K562 (cell line): Measurements from ENCODE around the gene NCAPD2. TPM values are rescaled to one million over a fixed set of nuclear protein-coding genes. Genes with fewer than 3 reads are reported as not detected.

Experiments used
- ADNP ChIP-seq: fragments of 200-800 bp; sonication (Bioruptor generic); IDR thresholded peaks from 2 replicates; pipeline ENCODE4 v1.6.1; 2016; ENCODE audit warnings: missing genetic modification characterization, missing compliant biosample characterization
- CREM ChIP-seq: IDR thresholded peaks from 2 replicates; pipeline ENCODE4 v1.6.1; 2014; ENCODE audit warnings: antibody characterized with exemption, low read depth
- CTCFL ChIP-seq: IDR thresholded peaks from 2 replicates; pipeline ENCODE4 v1.6.1; 2011; ENCODE audit warnings: borderline replicate concordance, low read depth, mild to moderate bottlenecking, moderate library complexity, low read length; ENCODE audit not compliant: insufficient read depth, poor library complexity, severe bottlenecking
- FOXK2 ChIP-seq, 2 experiments: fragments of 450-650 bp; IDR thresholded peaks in 1 of 2; conservative IDR thresholded peaks in 1 of 2; 2 replicates each; pipeline ENCODE4 v1.6.1; 2016; ENCODE audit warnings: low read depth in 2 of 2, mild to moderate bottlenecking in 1 of 2
- IRF1 ChIP-seq: sonication (generic); formaldehyde crosslinking; IDR thresholded peaks from 2 replicates; pipeline ENCODE4 v1.8.0; 2022; ENCODE audit warnings: missing genetic modification reagents, mild to moderate bottlenecking, borderline replicate concordance
- NFYB ChIP-seq: IDR thresholded peaks from 2 replicates; pipeline ENCODE4 v1.6.1; 2011; ENCODE audit warnings: mild to moderate bottlenecking, moderate library complexity; ENCODE audit not compliant: insufficient read length; ENCODE audit errors: extremely low read depth
- SREBF1 ChIP-seq: fragments of 150-350 bp; IDR thresholded peaks from 2 replicates; pipeline ENCODE4 v1.6.1; 2014; ENCODE audit warnings: antibody characterized with exemption, low read depth, low read length, borderline replicate concordance
- TAF7 ChIP-seq: fragments of 450-650 bp; IDR thresholded peaks from 2 replicates; pipeline ENCODE4 v1.6.1; 2016; ENCODE audit warnings: missing genetic modification characterization, missing compliant biosample characterization
- THRAP3 ChIP-seq: fragments of 450-650 bp; IDR thresholded peaks from 2 replicates; pipeline ENCODE4 v1.6.1; 2016; ENCODE audit warnings: mild to moderate bottlenecking, inconsistent platforms, borderline replicate concordance
- U2AF2 ChIP-seq: fragments of 200-400 bp; formaldehyde crosslinking; optimal IDR thresholded peaks from 2 replicates; pipeline ENCODE3; 2017; ENCODE audit warnings: low read depth, mild to moderate bottlenecking, low read length
- ZBTB43 ChIP-seq: sonication (generic); formaldehyde crosslinking; IDR thresholded peaks from 2 replicates; pipeline ENCODE4 v1.8.0; 2023; ENCODE audit warnings: mild to moderate bottlenecking, missing genetic modification reagents
- ZBTB7A ChIP-seq: IDR thresholded peaks from 2 replicates; pipeline ENCODE4 v1.6.1; 2011; ENCODE audit warnings: low read depth, mild to moderate bottlenecking, low read length, moderate library complexity, borderline replicate concordance; ENCODE audit not compliant: control insufficient read depth
- ZNF146 ChIP-seq: IDR thresholded peaks from one replicate; pipeline ENCODE4 v1.6.1; 2018; ENCODE audit warnings: missing compliant biosample characterization; ENCODE audit not compliant: unreplicated experiment
- polyA plus RNA-seq, 8 experiments: library from polyadenylated mRNA; depleted of rRNA in 4 of 8; stranded (reverse) in 5 of 8; unstranded in 3 of 8; fragments of >200 nt; fragmentation: Nextera tagmentation in 2 of 8; fragmentation: Illumina TruSeq in 1 of 8; extraction: Ambion mirVana in 2 of 8; extraction: Trizol in 1 of 8; gene quantifications; 2 replicates each; pipeline versions ENCODE4 v1.2.1 to v1.2.3, GENCODE V29; 2011 to 2014; ENCODE audit warnings: inconsistent platforms in 1 of 8, missing spikeins in 1 of 8
- total RNA-seq, 7 experiments: library from RNA; depleted of rRNA in 6 of 7; stranded (reverse); fragments of >200 nt in 6 of 7; fragmentation: Illumina TruSeq in 2 of 7; extraction: Trizol in 2 of 7; gene quantifications; 2 replicates each; pipeline versions ENCODE4 v1.2.1 to v1.2.3, GENCODE V29; 2011 to 2021; ENCODE audit warnings: low replicate concordance in 1 of 7
- TF ChIP-seq, protein P1 (sequence below), 3 experiments: IDR thresholded peaks in 2 of 3; conservative IDR thresholded peaks in 1 of 3; 2 replicates each; pipeline ENCODE4 v1.5.1; 2011 to 2012; ENCODE audit warnings: low read length in 3 of 3, mild to moderate bottlenecking in 3 of 3, control low read depth in 2 of 3, improper control_type of control experiment in 1 of 3, inconsistent platforms in 1 of 3, low read depth in 1 of 3, mixed read lengths in 1 of 3, moderate library complexity in 1 of 3; ENCODE audit not compliant: insufficient read depth in 2 of 3

NCAPD2 gene
- total and polyA plus RNA-seq, 9 of the 15 experiments (the other 6 are each of a cell fraction or from before 2014, with no cell fraction given), result 16.9 to 93.7 (median 68.3) TPM

DNA sequence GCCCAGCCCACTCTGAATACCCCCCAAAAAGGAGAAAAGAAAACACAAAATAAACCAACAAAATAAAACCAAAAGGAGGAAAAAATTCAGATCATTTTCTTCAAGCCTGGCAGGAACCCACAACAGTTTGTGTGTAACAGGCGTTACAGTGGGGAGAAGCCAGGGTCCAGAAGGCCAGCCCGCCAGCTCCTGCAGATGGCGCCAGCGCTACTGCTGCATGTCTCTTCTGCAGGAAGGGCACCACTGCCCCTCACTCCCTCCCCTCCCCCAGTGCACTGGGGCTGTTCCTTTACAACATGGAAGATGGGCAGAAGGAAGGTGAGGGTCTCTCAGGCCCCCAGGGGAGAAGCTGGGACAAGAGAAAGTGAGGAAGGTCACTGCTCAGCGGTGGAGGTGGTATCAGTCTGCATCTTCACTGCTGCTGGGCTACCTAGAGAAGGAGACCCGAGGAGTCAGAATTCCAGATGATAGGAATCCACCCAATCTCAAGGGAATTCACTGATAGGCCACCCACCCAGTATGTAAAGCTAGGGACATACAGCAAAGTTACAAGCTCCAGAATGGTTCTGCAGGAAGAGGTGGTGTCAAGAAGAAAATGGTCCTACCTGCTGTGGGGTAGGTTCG lies 76.5 kb downstream of the NCAPD2 start (continued):
- TF ChIP-seq CTCFL (peak; percentile 65), FOXK2 (conservative IDR thresholded peaks at IDR 0.05 in 1 of 2, IDR thresholded peaks at IDR 0.05 in 1 of 2; ENCODE audit: low read depth in 2 of 2) (no peak), TAF7 (tag) (no peak), U2AF2 (no peak), IRF1 (CRISPR knock-in tag) (no peak), THRAP3 (no peak), CREM (0 out of 2 replicates have a peak, but pooled peaks have one; percentile 7), ZBTB7A (peak; percentile 36; the same call in 1 of the 2 replicates), ADNP (tag) (no peak), NFYB (no peak), ZNF146 (CRISPR knock-in tag) (no peak), SREBF1 (no peak), ZBTB43 (no peak)
- TF ChIP-seq, protein P1, sequence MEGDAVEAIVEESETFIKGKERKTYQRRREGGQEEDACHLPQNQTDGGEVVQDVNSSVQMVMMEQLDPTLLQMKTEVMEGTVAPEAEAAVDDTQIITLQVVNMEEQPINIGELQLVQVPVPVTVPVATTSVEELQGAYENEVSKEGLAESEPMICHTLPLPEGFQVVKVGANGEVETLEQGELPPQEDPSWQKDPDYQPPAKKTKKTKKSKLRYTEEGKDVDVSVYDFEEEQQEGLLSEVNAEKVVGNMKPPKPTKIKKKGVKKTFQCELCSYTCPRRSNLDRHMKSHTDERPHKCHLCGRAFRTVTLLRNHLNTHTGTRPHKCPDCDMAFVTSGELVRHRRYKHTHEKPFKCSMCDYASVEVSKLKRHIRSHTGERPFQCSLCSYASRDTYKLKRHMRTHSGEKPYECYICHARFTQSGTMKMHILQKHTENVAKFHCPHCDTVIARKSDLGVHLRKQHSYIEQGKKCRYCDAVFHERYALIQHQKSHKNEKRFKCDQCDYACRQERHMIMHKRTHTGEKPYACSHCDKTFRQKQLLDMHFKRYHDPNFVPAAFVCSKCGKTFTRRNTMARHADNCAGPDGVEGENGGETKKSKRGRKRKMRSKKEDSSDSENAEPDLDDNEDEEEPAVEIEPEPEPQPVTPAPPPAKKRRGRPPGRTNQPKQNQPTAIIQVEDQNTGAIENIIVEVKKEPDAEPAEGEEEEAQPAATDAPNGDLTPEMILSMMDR (IDR thresholded peaks at IDR 0.05 in 2 of 3, conservative IDR thresholded peaks at IDR 0.05 in 1 of 3; ENCODE audit: insufficient read depth in 2 of 3, low read depth in 1 of 3, low read length in 3 of 3), result peak; percentile 39 to 58 (median 55)
